Uterus (tissue), 4 donors: ENCODE results near the gene KRT37. TPM values are rescaled to one million over a fixed set of nuclear protein-coding genes. Genes with fewer than 3 reads are reported as not detected.

Source experiments
- DNase-seq, 2 donors: peaks; one replicate each; pipeline ENCODE4 v3.0.0-alpha.2; 2019 to 2020
- H3K27ac ChIP-seq, 2 donors: fragments of 200-600 bp; sonication (generic); 1 replicate in 1 of 2; 2 replicates in 1 of 2; pipeline ENCODE4 v1.5.1; 2016 to 2018
- H3K27me3 ChIP-seq, 2 donors: fragments of 200-600 bp; sonication (generic); one replicate each; pipeline ENCODE4 v1.5.1; 2018 to 2019; ENCODE audit warnings: control low read depth in 1 of 2
- H3K36me3 ChIP-seq, 2 donors: fragments of 200-600 bp; sonication (generic); one replicate each; pipeline ENCODE4 v1.5.1; 2019; ENCODE audit warnings: control low read depth in 1 of 2
- H3K4me1 ChIP-seq, 2 donors: fragments of 200-600 bp; sonication (generic); one replicate each; pipeline ENCODE4 v1.5.1; 2018 to 2019; ENCODE audit warnings: control low read depth in 1 of 2
- H3K4me3 ChIP-seq, 2 donors: fragments of 200-600 bp; sonication (generic); 1 replicate in 1 of 2; 2 replicates in 1 of 2; pipeline ENCODE4 v1.5.1; 2018 to 2019; ENCODE audit warnings: mild to moderate bottlenecking in 1 of 2
- H3K9me3 ChIP-seq, 2 donors: fragments of 200-600 bp; sonication (generic); one replicate each; pipeline ENCODE4 v1.5.1; 2019; ENCODE audit warnings: control low read depth in 1 of 2
- CTCF ChIP-seq, 4 experiments: fragments of 200-600 bp in 2 of 4; fragments of 450-650 bp in 2 of 4; sonication (generic) in 2 of 4; IDR thresholded peaks; one replicate each; pipeline ENCODE4 v1.5.1; 2016 to 2019; ENCODE audit warnings: antibody characterized with exemption in 4 of 4, mild to moderate bottlenecking in 2 of 4, moderate library complexity in 1 of 4
- POLR2A ChIP-seq, 2 donors: fragments of 450-650 bp; IDR thresholded peaks; one replicate each; pipeline ENCODE4 v1.6.1; 2016; ENCODE audit warnings: antibody characterized with exemption in 2 of 2, mild to moderate bottlenecking in 1 of 2, moderate library complexity in 1 of 2
- intact Hi-C: fragments of 100-400 bp; cut with DNase I; formaldehyde crosslinking; loops from one replicate; pipeline ENCODE4 v1.15.1; 2023; ENCODE audit warnings: low total_unique reads
- small RNA-seq: library from RNA; depleted of rRNA; stranded (forward); fragments of <200 nt; gene quantifications from one replicate; pipeline ENCODE3, GENCODE V24; 2016
- total RNA-seq, 4 donors: library from RNA; depleted of rRNA in 3 of 4; stranded (reverse); fragments of >200 nt in 3 of 4; gene quantifications; one replicate each; pipeline versions ENCODE4 v1.1.0 to v1.2.4, GENCODE V29; 2014 to 2023
- donor health status: DM: yes; HTN: yes; CAD: no.

Gene KRT37
- total RNA-seq, 4 donors from 2014 or later: not detected

DNA sequence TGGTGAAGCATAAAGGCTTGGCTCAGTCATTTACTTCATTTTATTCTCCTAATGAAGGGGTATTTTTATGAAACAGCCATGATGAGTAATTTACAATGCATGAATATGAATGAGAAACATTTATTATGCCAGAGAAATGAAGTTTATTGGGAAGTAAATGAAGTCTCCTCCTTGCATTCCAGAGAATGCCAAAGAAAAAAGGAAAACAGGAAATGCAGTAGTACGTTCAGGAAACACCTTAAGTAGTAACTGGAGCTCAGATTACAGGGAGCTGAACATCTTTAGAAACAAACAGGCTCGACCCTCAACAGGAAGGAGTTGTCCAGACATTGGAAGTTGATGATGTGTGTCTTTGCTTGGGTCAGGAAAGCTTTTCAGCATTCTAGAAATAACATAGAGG, 46.8 kb downstream of the KRT37 start:
- DNase-seq: no peak
- Histone ChIP-seq H3K9me3 (no peaks in the 10 kb centered on the region), H3K27ac (peak overlapping the region; percentile 3 to 25), H3K36me3 (no peaks in the 10 kb centered on the region), H3K4me3 (no peak overlapping the region), H3K4me1 (no peaks in the 10 kb centered on the region), H3K27me3 (no peaks in the 10 kb centered on the region)
- intact Hi-C loops: no loop called here
- TF ChIP-seq POLR2A (IDR thresholded peaks at IDR 0.05) (no peak), CTCF (IDR thresholded peaks at IDR 0.05) (no peak)

Small RNA genes lying within 50 kb of the gene (small RNA-seq; reads per million reads assigned to genes)
- not detected for gene RNU2-32P

Other genes with a start within 250 kb of the KRT37 start
- gene KRTAP4-2, start 246.4 kb downstream of the KRT37 start, total RNA-seq: not detected
- not detected for gene KRTAP4-1, start 239.7 kb downstream of the KRT37 start, total RNA-seq
- not detected for gene KRTAP9-1, start 234.7 kb downstream of the KRT37 start, total RNA-seq
- not detected for gene KRTAP9-2, start 197.9 kb downstream of the KRT37 start, total RNA-seq
- gene KRTAP9-3, start 192.1 kb downstream of the KRT37 start, total RNA-seq: not detected
- not detected for gene KRTAP9-8, start 186.6 kb downstream of the KRT37 start, total RNA-seq
- gene KRTAP9-4, start 174.9 kb downstream of the KRT37 start, total RNA-seq: not detected
- gene KRTAP9-9, start 169.2 kb downstream of the KRT37 start, total RNA-seq: not detected
- not detected for gene KRTAP9-6, start 159.2 kb downstream of the KRT37 start, total RNA-seq
- gene KRTAP9-7, start 148.9 kb downstream of the KRT37 start, total RNA-seq: not detected
- gene KRTAP29-1, start 121.7 kb downstream of the KRT37 start, total RNA-seq: not detected
- gene KRTAP16-1, start 115.3 kb downstream of the KRT37 start, total RNA-seq: not detected
- not detected for gene KRTAP17-1, start 108.9 kb downstream of the KRT37 start, total RNA-seq
- not detected for gene KRT33A, start 73.8 kb downstream of the KRT37 start, total RNA-seq
- not detected for gene KRT33B, start 54.8 kb downstream of the KRT37 start, total RNA-seq
- under 1 TPM in 1 of 4 donors, not detected in 3; 0.28 TPM for gene KRT34, start 42.3 kb downstream of the KRT37 start, total RNA-seq
- gene KRT31, start 27.0 kb downstream of the KRT37 start, total RNA-seq: not detected
- gene KRT38, start 16.4 kb upstream of the KRT37 start, total RNA-seq: not detected
- gene KRT32, start 42.8 kb upstream of the KRT37 start, total RNA-seq: not detected
- not detected for gene KRT35, start 56.6 kb upstream of the KRT37 start, total RNA-seq
- gene KRT36, start 65.3 kb upstream of the KRT37 start, total RNA-seq: not detected
- gene KRT13, start 81.0 kb upstream of the KRT37 start, total RNA-seq: 1 to 10 TPM; 1.5 to 6.4 (median 3.0) TPM
- gene KRT15, start 94.3 kb upstream of the KRT37 start, total RNA-seq: 10 to 100 TPM in 1 of 4 donors, 1 to 10 TPM in 1, under 1 TPM in 1, not detected in 1; 0.41 to 11.5 (median 1.6) TPM
- 100 to 1,000 TPM in 2 of 4 donors, 10 to 100 TPM in 1, under 1 TPM in 1; 0.88 to 120 (median 77.2) TPM for gene KRT19, start 103.7 kb upstream of the KRT37 start, total RNA-seq
- under 1 TPM in 1 of 4 donors, not detected in 3; 0.21 TPM for gene KRT9, start 147.5 kb upstream of the KRT37 start, total RNA-seq
- gene KRT14, start 162.3 kb upstream of the KRT37 start, total RNA-seq: under 1 TPM in 2 of 4 donors, not detected in 2; 0.52 to 0.90 TPM
- gene KRT16, start 188.2 kb upstream of the KRT37 start, total RNA-seq: not detected
- 10 to 100 TPM in 1 of 4 donors, under 1 TPM in 1, not detected in 2; 0.70 to 12.6 TPM for gene KRT17, start 200.0 kb upstream of the KRT37 start, total RNA-seq